ENCODE data around the gene CARTPT. TPM values are rescaled to one million over a fixed set of nuclear protein-coding genes. Genes with fewer than 3 reads are reported as not detected.

CARTPT gene
- total and polyA plus RNA-seq, 10 of the 15 experiments (the other 5 are each of a cell fraction or from before 2014, with no cell fraction given): not detected

DNA sequence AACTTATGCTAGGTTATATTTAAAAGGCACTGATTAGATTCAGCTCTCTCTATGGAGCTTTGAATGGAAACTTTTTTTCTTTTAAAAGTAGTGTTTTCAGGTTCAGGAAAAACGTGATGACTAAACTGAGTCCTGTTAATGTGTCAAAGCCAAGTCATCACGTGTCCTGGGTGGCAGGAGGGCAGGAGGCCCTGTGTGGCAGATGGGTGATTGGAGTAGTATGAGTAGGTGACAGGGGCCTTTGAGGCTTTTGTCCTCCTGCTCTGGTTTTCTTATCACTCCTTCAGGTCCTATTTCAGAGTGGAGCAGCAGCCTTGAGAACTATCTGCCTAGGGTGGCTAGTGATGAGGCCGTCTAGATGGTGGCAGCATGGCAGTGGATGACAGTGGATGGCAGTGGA is 17.7 kb upstream of the CARTPT start:
- Histone ChIP-seq H4K20me1 (ENCODE audit: control insufficient read depth, insufficient read depth) (no peaks in the 10 kb centered on the region), H3K9ac (ENCODE audit: control insufficient read depth, insufficient read depth, low read length) (no peak overlapping the region), H2AFZ (ENCODE audit: control insufficient read depth, low read depth, low read length) (no peak overlapping the region), H3K4me2 (ENCODE audit: control insufficient read depth, insufficient read depth) (no peak overlapping the region), H3K27ac (ENCODE audit: control insufficient read depth, insufficient read depth) (no peak overlapping the region), H3K4me3 (no peak overlapping the region), H3K4me1 (ENCODE audit: control insufficient read depth, insufficient read depth, low read length) (no peaks in the 10 kb centered on the region), H3K27me3 (replicated peaks in 1 of 2; ENCODE audit: control insufficient read depth in 2 of 2, insufficient read depth in 2 of 2, low read length in 1 of 2) (no peaks in the 10 kb centered on the region), H3K79me2 (ENCODE audit: control insufficient read depth, insufficient read depth, low read length) (no peaks in the 10 kb centered on the region), H3K36me3 (ENCODE audit: control insufficient read depth in 2 of 2, insufficient read depth in 2 of 2, low read length in 1 of 2) (no peaks in the 10 kb centered on the region), H3K9me3 (replicated peaks; ENCODE audit: control insufficient read depth, insufficient read depth, low read length) (no peaks in the 10 kb centered on the region)
- ChIA-PET SMC1A (ENCODE audit: uncharacterized antibody, unreplicated experiment) (interaction anchor here (0.6 kb wide), 1 partner anchor 61 kb away, joined by 3 read pairs; no protein-coding TSS in a partner anchor), CTCF (no interaction called here), POLR2A (no interaction called here), RAD21 (ENCODE audit: unreplicated experiment) (no interaction called here)
- ATAC-seq: no peak
- DNase-seq (ENCODE audit: low read depth, low spot score): no peak
- WGBS (ENCODE audit: insufficient coverage, insufficient replicate concordance, low lambda C conversion rate, missing lambda C conversion rate): 0% methylated on average over 3 of the region's 3 CpGs
- intact Hi-C loops (cut with micrococcal nuclease; ENCODE audit: unreplicated experiment) (no loop called here), in situ Hi-C loops (cut with MboI) (no loop called here)
- no peak for FAIRE-seq
- BruUV-seq (replicated peaks): no TSS peak
- TF ChIP-seq, protein P1, sequence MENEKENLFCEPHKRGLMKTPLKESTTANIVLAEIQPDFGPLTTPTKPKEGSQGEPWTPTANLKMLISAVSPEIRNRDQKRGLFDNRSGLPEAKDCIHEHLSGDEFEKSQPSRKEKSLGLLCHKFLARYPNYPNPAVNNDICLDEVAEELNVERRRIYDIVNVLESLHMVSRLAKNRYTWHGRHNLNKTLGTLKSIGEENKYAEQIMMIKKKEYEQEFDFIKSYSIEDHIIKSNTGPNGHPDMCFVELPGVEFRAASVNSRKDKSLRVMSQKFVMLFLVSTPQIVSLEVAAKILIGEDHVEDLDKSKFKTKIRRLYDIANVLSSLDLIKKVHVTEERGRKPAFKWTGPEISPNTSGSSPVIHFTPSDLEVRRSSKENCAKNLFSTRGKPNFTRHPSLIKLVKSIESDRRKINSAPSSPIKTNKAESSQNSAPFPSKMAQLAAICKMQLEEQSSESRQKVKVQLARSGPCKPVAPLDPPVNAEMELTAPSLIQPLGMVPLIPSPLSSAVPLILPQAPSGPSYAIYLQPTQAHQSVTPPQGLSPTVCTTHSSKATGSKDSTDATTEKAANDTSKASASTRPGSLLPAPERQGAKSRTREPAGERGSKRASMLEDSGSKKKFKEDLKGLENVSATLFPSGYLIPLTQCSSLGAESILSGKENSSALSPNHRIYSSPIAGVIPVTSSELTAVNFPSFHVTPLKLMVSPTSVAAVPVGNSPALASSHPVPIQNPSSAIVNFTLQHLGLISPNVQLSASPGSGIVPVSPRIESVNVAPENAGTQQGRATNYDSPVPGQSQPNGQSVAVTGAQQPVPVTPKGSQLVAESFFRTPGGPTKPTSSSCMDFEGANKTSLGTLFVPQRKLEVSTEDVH (IDR thresholded peaks at IDR 0.05; ENCODE audit: low read depth, partially characterized antibody): no peak
- TF ChIP-seq BMI1 (IDR thresholded peaks at IDR 0.05; ENCODE audit: borderline replicate concordance) (no peak), ZNF217 (IDR thresholded peaks at IDR 0.05) (no peak), SREBF1 (IDR thresholded peaks at IDR 0.05; ENCODE audit: low read length) (no peak), MYB (IDR thresholded peaks at IDR 0.05; ENCODE audit: borderline replicate concordance, low read depth, low read length) (no peak), RUNX3 (IDR thresholded peaks at IDR 0.05; ENCODE audit: low read length) (no peak)
- TF ChIP-seq, protein P2, sequence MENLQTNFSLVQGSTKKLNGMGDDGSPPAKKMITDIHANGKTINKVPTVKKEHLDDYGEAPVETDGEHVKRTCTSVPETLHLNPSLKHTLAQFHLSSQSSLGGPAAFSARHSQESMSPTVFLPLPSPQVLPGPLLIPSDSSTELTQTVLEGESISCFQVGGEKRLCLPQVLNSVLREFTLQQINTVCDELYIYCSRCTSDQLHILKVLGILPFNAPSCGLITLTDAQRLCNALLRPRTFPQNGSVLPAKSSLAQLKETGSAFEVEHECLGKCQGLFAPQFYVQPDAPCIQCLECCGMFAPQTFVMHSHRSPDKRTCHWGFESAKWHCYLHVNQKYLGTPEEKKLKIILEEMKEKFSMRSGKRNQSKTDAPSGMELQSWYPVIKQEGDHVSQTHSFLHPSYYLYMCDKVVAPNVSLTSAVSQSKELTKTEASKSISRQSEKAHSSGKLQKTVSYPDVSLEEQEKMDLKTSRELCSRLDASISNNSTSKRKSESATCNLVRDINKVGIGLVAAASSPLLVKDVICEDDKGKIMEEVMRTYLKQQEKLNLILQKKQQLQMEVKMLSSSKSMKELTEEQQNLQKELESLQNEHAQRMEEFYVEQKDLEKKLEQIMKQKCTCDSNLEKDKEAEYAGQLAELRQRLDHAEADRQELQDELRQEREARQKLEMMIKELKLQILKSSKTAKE (IDR thresholded peaks at IDR 0.05; ENCODE audit: low read depth, poor library complexity, severe bottlenecking): no peak
- TF ChIP-seq, protein P3, sequence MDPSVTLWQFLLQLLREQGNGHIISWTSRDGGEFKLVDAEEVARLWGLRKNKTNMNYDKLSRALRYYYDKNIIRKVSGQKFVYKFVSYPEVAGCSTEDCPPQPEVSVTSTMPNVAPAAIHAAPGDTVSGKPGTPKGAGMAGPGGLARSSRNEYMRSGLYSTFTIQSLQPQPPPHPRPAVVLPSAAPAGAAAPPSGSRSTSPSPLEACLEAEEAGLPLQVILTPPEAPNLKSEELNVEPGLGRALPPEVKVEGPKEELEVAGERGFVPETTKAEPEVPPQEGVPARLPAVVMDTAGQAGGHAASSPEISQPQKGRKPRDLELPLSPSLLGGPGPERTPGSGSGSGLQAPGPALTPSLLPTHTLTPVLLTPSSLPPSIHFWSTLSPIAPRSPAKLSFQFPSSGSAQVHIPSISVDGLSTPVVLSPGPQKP (IDR thresholded peaks at IDR 0.05; ENCODE audit: low read depth, low read length): no peak
- TF ChIP-seq, protein P4, sequence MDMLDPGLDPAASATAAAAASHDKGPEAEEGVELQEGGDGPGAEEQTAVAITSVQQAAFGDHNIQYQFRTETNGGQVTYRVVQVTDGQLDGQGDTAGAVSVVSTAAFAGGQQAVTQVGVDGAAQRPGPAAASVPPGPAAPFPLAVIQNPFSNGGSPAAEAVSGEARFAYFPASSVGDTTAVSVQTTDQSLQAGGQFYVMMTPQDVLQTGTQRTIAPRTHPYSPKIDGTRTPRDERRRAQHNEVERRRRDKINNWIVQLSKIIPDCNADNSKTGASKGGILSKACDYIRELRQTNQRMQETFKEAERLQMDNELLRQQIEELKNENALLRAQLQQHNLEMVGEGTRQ (IDR thresholded peaks at IDR 0.05; ENCODE audit: borderline replicate concordance, low read depth, low read length): no peak

All from GM12878 (cell line).